Left ventricle myocardium inferior (tissue), 1 donor: ENCODE measurements around the gene CELF4. TPM values are rescaled to one million over a fixed set of nuclear protein-coding genes. Genes with fewer than 3 reads are reported as not detected.

Source experiments
- DNase-seq: peaks from one replicate; pipeline ENCODE4 v3.0.0-alpha.2; 2020
- H3K27ac ChIP-seq: fragments of 200-600 bp; replicated peaks from 2 replicates; pipeline ENCODE4 v1.8.0; 2021
- H3K27me3 ChIP-seq: fragments of 200-600 bp; 2 replicates; pipeline ENCODE4 v1.8.0; 2021; ENCODE audit warnings: low read depth
- H3K36me3 ChIP-seq: fragments of 200-600 bp; 2 replicates; pipeline ENCODE4 v1.8.0; 2021
- H3K4me1 ChIP-seq: fragments of 200-600 bp; 2 replicates; pipeline ENCODE4 v1.8.0; 2021
- H3K4me3 ChIP-seq: fragments of 200-600 bp; 2 replicates; pipeline ENCODE4 v1.8.0; 2021; ENCODE audit warnings: mild to moderate bottlenecking, moderate library complexity
- H3K9me3 ChIP-seq: fragments of 200-600 bp; replicated peaks from 2 replicates; pipeline ENCODE4 v1.8.0; 2021
- CTCF ChIP-seq: fragments of 200-600 bp; IDR thresholded peaks from 2 replicates; pipeline ENCODE4 v1.8.0; 2021; ENCODE audit warnings: antibody characterized with exemption, mild to moderate bottlenecking, borderline replicate concordance
- intact Hi-C: fragments of 100-400 bp; cut with micrococcal nuclease; formaldehyde crosslinking; loops from one replicate; pipeline ENCODE4 v1.11.0; 2022
- total RNA-seq: library from RNA; stranded (reverse); fragmentation: NEBNext Ultra II Directional; extraction: Animal tissue kit (Norgen Biotek cat#: 25700); gene quantifications from one replicate; pipeline ENCODE4 v1.2.1, GENCODE V29; 2021
- donor health status: DM: no; HTN: yes; CAD: no; lungs with severe emphysema.

CELF4 gene
- total RNA-seq, 1 donor from 2014 or later = 0.60 TPM

GRCh38 chr18:37389684-37390368 lies 175.8 kb downstream of the CELF4 start:
- DNase-seq = no peak
- Histone ChIP-seq H3K9me3 (peaks cover 13% of the 10 kb centered on the region), H3K4me3 (no peak overlapping the region), H3K27me3 (peaks cover 40% of the 10 kb centered on the region), H3K4me1 (peaks cover 15% of the 10 kb centered on the region), H3K27ac (no peak overlapping the region), H3K36me3 (no peaks in the 10 kb centered on the region)
- TF ChIP-seq CTCF = no peak
- intact Hi-C loops = loop anchor here (5.0 kb wide), 1 partner anchor 147 kb away; no protein-coding TSS in a partner anchor

- Histone ChIP-seq H3K4me1 (peaks cover 7% of the 10 kb centered on the region), H3K4me3 (no peak overlapping the region), H3K27ac (no peak overlapping the region), H3K36me3 (no peaks in the 10 kb centered on the region), H3K9me3 (peaks cover 13% of the 10 kb centered on the region), H3K27me3 (peaks cover 48% of the 10 kb centered on the region)
- no peak for DNase-seq
- TF ChIP-seq CTCF = no peak
- intact Hi-C loops = loop anchor here (5.0 kb wide), 1 partner anchor 148 kb away; no protein-coding TSS in a partner anchor
These were observed 176.6 kb downstream of the CELF4 start for GRCh38 chr18:37389041-37389440.

GRCh38 chr18:37388413-37388812 lies 177.2 kb downstream of the CELF4 start:
- no peak for TF ChIP-seq CTCF
- H3K27me3 ChIP-seq = peaks cover 50% of the 10 kb centered on the region
- H3K36me3 ChIP-seq = no peaks in the 10 kb centered on the region
- DNase-seq = no peak
- peaks cover 13% of the 10 kb centered on the region for H3K9me3 ChIP-seq
- no peak overlapping the region for H3K4me3 ChIP-seq
- H3K27ac ChIP-seq = no peak overlapping the region
- peaks cover under 1% of the 10 kb centered on the region for H3K4me1 ChIP-seq
- intact Hi-C loops = loop anchor here (5.0 kb wide), 1 partner anchor 149 kb away; no protein-coding TSS in a partner anchor

GRCh38 chr18:37385846-37386778 lies 179.5 kb downstream of the CELF4 start:
- DNase-seq = no peak
- H3K27ac ChIP-seq = no peak overlapping the region
- intact Hi-C loops = loop anchor here (5.0 kb wide), 1 partner anchor 151 kb away; no protein-coding TSS in a partner anchor
- TF ChIP-seq CTCF = peak; percentile 76
- H3K36me3 ChIP-seq = no peaks in the 10 kb centered on the region
- H3K4me3 ChIP-seq = no peak overlapping the region
- H3K4me1 ChIP-seq = no peaks in the 10 kb centered on the region
- H3K9me3 ChIP-seq = peaks cover 13% of the 10 kb centered on the region
- peaks cover 33% of the 10 kb centered on the region for H3K27me3 ChIP-seq

- peaks cover 2% of the 10 kb centered on the region for H3K9me3 ChIP-seq
- intact Hi-C loops = no loop called here
- no peak overlapping the region for H3K27ac ChIP-seq
- no peak overlapping the region for H3K4me3 ChIP-seq
- no peaks in the 10 kb centered on the region for H3K36me3 ChIP-seq
- no peak for DNase-seq
- no peaks in the 10 kb centered on the region for H3K4me1 ChIP-seq
- no peak for TF ChIP-seq CTCF
- H3K27me3 ChIP-seq = peaks cover 28% of the 10 kb centered on the region
These were observed 181.6 kb downstream of the CELF4 start for GRCh38 chr18:37383846-37384595.
